DOHH2 (cell line): ENCODE results near the gene POPDC2.

Source experiments
- CTCF ChIP-seq: fragments of 200-600 bp; sonication (generic); IDR thresholded peaks from one replicate; pipeline ENCODE4 v1.5.1; 2014; ENCODE audit warnings: antibody characterized with exemption, mild to moderate bottlenecking, low read depth, low read length; ENCODE audit not compliant: poor library complexity, severe bottlenecking
- EZH2phosphoT487 ChIP-seq: fragments of 200-600 bp; sonication (generic); IDR thresholded peaks from 2 replicates; pipeline ENCODE4 v1.6.1; 2017; ENCODE audit warnings: borderline replicate concordance, mild to moderate bottlenecking, antibody characterized with exemption, low read length, moderate library complexity, mixed read lengths

DNA sequence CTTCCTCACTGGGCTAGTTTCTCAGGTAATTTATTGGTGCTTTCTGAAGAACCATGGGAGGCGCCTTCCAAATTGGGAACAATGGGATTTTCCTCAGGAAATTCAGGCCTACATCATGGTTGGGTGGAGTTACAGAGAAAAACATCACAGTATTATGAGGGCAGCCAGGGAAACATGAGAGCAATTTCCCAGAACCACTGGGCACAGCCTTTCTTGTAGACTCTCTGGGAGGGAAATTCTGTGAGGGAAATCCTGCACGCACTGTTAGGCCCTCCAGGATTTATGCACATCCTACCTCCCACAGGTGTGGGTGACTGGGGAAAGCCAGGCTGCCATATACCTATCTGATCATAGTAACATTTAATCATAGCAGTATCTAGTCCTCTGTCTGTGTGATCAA, 13.2 kb downstream of the POPDC2 start:
- no peak for TF ChIP-seq CTCF
- TF ChIP-seq EZH2phosphoT487: no peak
